ENCODE results near the gene KCNA1. TPM values are rescaled to one million over a fixed set of nuclear protein-coding genes. Genes with fewer than 3 reads are reported as not detected.

KCNA1 gene
- total RNA-seq, 2 donors from 2014 or later, result not detected

GRCh38 chr12:4881266-4882064 lies 28.2 kb upstream of the KCNA1 start:
- TF ChIP-seq CTCF (conservative IDR thresholded peaks at IDR 0.05), result no peak
- Histone ChIP-seq H3K9ac (ENCODE audit: extremely low read depth, low read length, poor library complexity, severe bottlenecking) (no peak overlapping the region), H3K27me3 (ENCODE audit: control insufficient read depth, insufficient read depth, low read length, poor library complexity, severe bottlenecking) (peaks cover 37% of the 10 kb centered on the region), H3K4me1 (ENCODE audit: control insufficient read depth, insufficient read depth, low read length) (no peaks in the 10 kb centered on the region), H3K36me3 (ENCODE audit: control insufficient read depth, insufficient read depth, low read length) (no peaks in the 10 kb centered on the region), H3K27ac (ENCODE audit: low read depth, low read length) (no peak overlapping the region), H3K4me3 (ENCODE audit: low read length) (no peak overlapping the region), H3K9me3 (ENCODE audit: control insufficient read depth, low read length) (peaks cover 30% of the 10 kb centered on the region)
- Mint-ChIP-seq H3K36me3 (ENCODE audit: low read depth) (no peaks in the 10 kb centered on the region), H3K4me3 (no peak overlapping the region), H3K27me3 (ENCODE audit: insufficient read depth) (peaks cover 72% of the 10 kb centered on the region), H3K4me1 (no peaks in the 10 kb centered on the region), H3K9me3 (peaks cover 43% of the 10 kb centered on the region), H3K27ac (no peak overlapping the region)
- DNase-seq, result no peak
- 87 to 89% methylated on average over 20 of the region's 20 CpGs for WGBS, 2 experiments (ENCODE audit: insufficient coverage in 1 of 2, insufficient read length in 1 of 2)

- Histone ChIP-seq H3K36me3 (ENCODE audit: control insufficient read depth, insufficient read depth, low read length) (no peaks in the 10 kb centered on the region), H3K9ac (ENCODE audit: extremely low read depth, low read length, poor library complexity, severe bottlenecking) (no peak overlapping the region), H3K4me3 (ENCODE audit: low read length) (no peak overlapping the region), H3K4me1 (ENCODE audit: control insufficient read depth, insufficient read depth, low read length) (no peaks in the 10 kb centered on the region), H3K9me3 (ENCODE audit: control insufficient read depth, low read length) (no peaks in the 10 kb centered on the region), H3K27me3 (ENCODE audit: control insufficient read depth, insufficient read depth, low read length, poor library complexity, severe bottlenecking) (peaks cover 93% of the 10 kb centered on the region), H3K27ac (ENCODE audit: low read depth, low read length) (no peak overlapping the region)
- H3K9me3 Mint-ChIP-seq, result no peaks in the 10 kb centered on the region
- no peaks in the 10 kb centered on the region for H3K4me1 Mint-ChIP-seq
- WGBS, 2 experiments (ENCODE audit: insufficient coverage in 1 of 2, insufficient read length in 1 of 2), result 72 to 86% methylated on average over 4 to 5 of the region's 5 CpGs
- H3K27ac Mint-ChIP-seq, result no peak overlapping the region
- H3K27me3 Mint-ChIP-seq (ENCODE audit: insufficient read depth), result peaks cover 60% of the 10 kb centered on the region
- no peak for DNase-seq
- no peaks in the 10 kb centered on the region for H3K36me3 Mint-ChIP-seq (ENCODE audit: low read depth)
- H3K4me3 Mint-ChIP-seq, result no peak overlapping the region
- no peak for TF ChIP-seq CTCF (conservative IDR thresholded peaks at IDR 0.05)
Measured at GRCh38 chr12:4891866-4892265, 17.8 kb upstream of the KCNA1 start.

- no peaks in the 10 kb centered on the region for H3K9me3 Mint-ChIP-seq
- no peak overlapping the region for H3K9ac ChIP-seq (ENCODE audit: extremely low read depth, low read length, poor library complexity, severe bottlenecking)
- TF ChIP-seq CTCF (conservative IDR thresholded peaks at IDR 0.05), result no peak
- H3K27me3 ChIP-seq (ENCODE audit: control insufficient read depth, insufficient read depth, low read length, poor library complexity, severe bottlenecking), result peaks cover 94% of the 10 kb centered on the region
- H3K4me3 Mint-ChIP-seq, result no peak overlapping the region
- no peak overlapping the region for H3K4me3 ChIP-seq (ENCODE audit: low read length)
- H3K9me3 ChIP-seq (ENCODE audit: control insufficient read depth, low read length), result no peaks in the 10 kb centered on the region
- no peak overlapping the region for H3K27ac Mint-ChIP-seq
- no peaks in the 10 kb centered on the region for H3K36me3 ChIP-seq (ENCODE audit: control insufficient read depth, insufficient read depth, low read length)
- WGBS, 2 experiments (ENCODE audit: insufficient coverage in 1 of 2, insufficient read length in 1 of 2), result 71 to 88% methylated on average over 1 of the region's 1 CpG
- H3K27me3 Mint-ChIP-seq (ENCODE audit: insufficient read depth), result peaks cover 60% of the 10 kb centered on the region
- no peak overlapping the region for H3K27ac ChIP-seq (ENCODE audit: low read depth, low read length)
- no peaks in the 10 kb centered on the region for H3K4me1 ChIP-seq (ENCODE audit: control insufficient read depth, insufficient read depth, low read length)
- H3K36me3 Mint-ChIP-seq (ENCODE audit: low read depth), result no peaks in the 10 kb centered on the region
- no peak for DNase-seq
- no peaks in the 10 kb centered on the region for H3K4me1 Mint-ChIP-seq
Measured at GRCh38 chr12:4892418-4892817, 17.3 kb upstream of the KCNA1 start.

Measured in endodermal cell (in vitro differentiated cells).